ENCODE results near the gene NUDT16L1. TPM values are rescaled to one million over a fixed set of nuclear protein-coding genes. Genes with fewer than 3 reads are reported as not detected.

Gene NUDT16L1
- total RNA-seq, 4 donors from 2014 or later: 15.4 to 48.3 (median 33.1) TPM

- H3K27ac ChIP-seq: no peak overlapping the region
- intact Hi-C loops (cut with DNase I; ENCODE audit: low total_unique reads): no loop called here
- H3K4me1 ChIP-seq: peaks cover 0 to 1% of the 10 kb centered on the region in 2 donors
- no peaks in the 10 kb centered on the region for H3K27me3 ChIP-seq
- TF ChIP-seq POLR2A (IDR thresholded peaks at IDR 0.05) (no peak), CTCF (IDR thresholded peaks at IDR 0.05) (no peak)
- H3K36me3 ChIP-seq: no peaks in the 10 kb centered on the region
- DNase-seq: no peak
- no peak overlapping the region for H3K4me3 ChIP-seq
- no peaks in the 10 kb centered on the region for H3K9me3 ChIP-seq
Observed at GRCh38 chr16:4654011-4654963, 39.1 kb upstream of the NUDT16L1 start.

GRCh38 chr16:4654964-4655590 lies 38.3 kb upstream of the NUDT16L1 start:
- no peak for TF ChIP-seq CTCF (IDR thresholded peaks at IDR 0.05)
- TF ChIP-seq POLR2A (IDR thresholded peaks at IDR 0.05): no peak

GRCh38 chr16:4655801-4656200 lies 37.6 kb upstream of the NUDT16L1 start:
- H3K4me3 ChIP-seq: no peak overlapping the region
- H3K9me3 ChIP-seq: no peaks in the 10 kb centered on the region
- TF ChIP-seq POLR2A (IDR thresholded peaks at IDR 0.05): no peak
- no peak for TF ChIP-seq CTCF (IDR thresholded peaks at IDR 0.05)
- H3K27me3 ChIP-seq: no peaks in the 10 kb centered on the region
- H3K4me1 ChIP-seq: peaks cover 0 to 12% of the 10 kb centered on the region in 2 donors
- DNase-seq: no peak
- H3K27ac ChIP-seq: no peak overlapping the region
- intact Hi-C loops (cut with DNase I; ENCODE audit: low total_unique reads): no loop called here
- H3K36me3 ChIP-seq: no peaks in the 10 kb centered on the region

More at GRCh38 chr16:4654964-4655590, 38.3 kb upstream of the NUDT16L1 start:
- H3K9me3 ChIP-seq: no peaks in the 10 kb centered on the region
- H3K4me1 ChIP-seq: peaks cover 0 to 9% of the 10 kb centered on the region in 2 donors
- H3K4me3 ChIP-seq: no peak overlapping the region
- intact Hi-C loops (cut with DNase I; ENCODE audit: low total_unique reads): no loop called here
- no peaks in the 10 kb centered on the region for H3K27me3 ChIP-seq
- no peaks in the 10 kb centered on the region for H3K36me3 ChIP-seq
- H3K27ac ChIP-seq: no peak overlapping the region
- DNase-seq: no peak

GRCh38 chr16:4656221-4656620 lies 37.1 kb upstream of the NUDT16L1 start:
- DNase-seq: no peak
- intact Hi-C loops (cut with DNase I; ENCODE audit: low total_unique reads): no loop called here
- TF ChIP-seq POLR2A (IDR thresholded peaks at IDR 0.05) (no peak), CTCF (IDR thresholded peaks at IDR 0.05) (no peak)
- Histone ChIP-seq H3K36me3 (no peaks in the 10 kb centered on the region), H3K9me3 (no peaks in the 10 kb centered on the region), H3K4me3 (no peak overlapping the region), H3K27me3 (no peaks in the 10 kb centered on the region), H3K4me1 (peaks cover 0 to 12% of the 10 kb centered on the region in 2 donors), H3K27ac (no peak overlapping the region)

Measured in uterus (tissue), 4 donors.